Tibial nerve (tissue), 4 donors: ENCODE results near the gene G3BP2. TPM values are rescaled to one million over a fixed set of nuclear protein-coding genes. Genes with fewer than 3 reads are reported as not detected.
"Not testable (repeated sequence)": the region's sequence is repeated elsewhere in the genome, so short reads cannot be mapped to it uniquely, and the experiment has no call there.

ENCODE experiments used
- DNase-seq, 2 donors: peaks; one replicate each; pipeline ENCODE4 v3.0.0-alpha.2; 2019; ENCODE audit warnings: low spot score in 2 of 2
- H3K27ac ChIP-seq, 4 donors: fragments of 200-600 bp; sonication (generic) in 3 of 4; one replicate each; pipeline ENCODE4 v1.5.1; 2017 to 2019; ENCODE audit warnings: mild to moderate bottlenecking in 1 of 4
- H3K27me3 ChIP-seq, 2 donors: fragments of 200-600 bp; sonication (generic) in 1 of 2; one replicate each; pipeline versions ENCODE4 v1.5.1 to v1.6.0; 2017 to 2019
- H3K36me3 ChIP-seq, 3 donors: fragments of 200-600 bp; sonication (generic); one replicate each; pipeline ENCODE4 v1.5.1; 2018 to 2019
- H3K4me1 ChIP-seq, 4 donors: fragments of 200-600 bp; sonication (generic) in 3 of 4; one replicate each; pipeline ENCODE4 v1.5.1; 2017 to 2019
- H3K4me3 ChIP-seq, 4 donors: fragments of 200-600 bp; sonication (generic) in 3 of 4; one replicate each; pipeline ENCODE4 v1.5.1; 2017 to 2019; ENCODE audit warnings: mild to moderate bottlenecking in 1 of 4, moderate library complexity in 1 of 4
- H3K9me3 ChIP-seq, 4 donors: fragments of 200-600 bp; sonication (generic) in 3 of 4; one replicate each; pipeline ENCODE4 v1.5.1; 2017 to 2019
- CTCF ChIP-seq, 5 experiments: fragments of 200-600 bp in 3 of 5; fragments of 450-650 bp in 2 of 5; sonication (generic) in 3 of 5; IDR thresholded peaks; one replicate each; pipeline ENCODE4 v1.5.1; 2016 to 2019; ENCODE audit warnings: antibody characterized with exemption in 5 of 5, mild to moderate bottlenecking in 3 of 5, moderate library complexity in 2 of 5
- EP300 ChIP-seq, 2 donors: sonication (generic); formaldehyde crosslinking; IDR thresholded peaks; one replicate each; pipeline ENCODE4 v1.6.1; 2017; ENCODE audit warnings: antibody characterized with exemption in 2 of 2, mild to moderate bottlenecking in 1 of 2
- POLR2A ChIP-seq, 2 donors: fragments of 450-650 bp; IDR thresholded peaks; one replicate each; pipeline ENCODE4 v1.6.1; 2017; ENCODE audit warnings: antibody characterized with exemption in 2 of 2, mild to moderate bottlenecking in 2 of 2, moderate library complexity in 2 of 2
- WGBS, 2 donors: methylation state at CpG; one replicate each; pipeline ENCODE4 v1.1.5; 2018; 5-methylcytosine and 5-hydroxymethylcytosine counted together
- total RNA-seq, 4 donors: library from RNA; depleted of rRNA; stranded (reverse); fragments of >200 nt; gene quantifications; one replicate each; pipeline ENCODE4 v1.1.0, GENCODE V29; 2016

Gene G3BP2
- 10 to 100 TPM; 48.7 to 70.1 (median 56.6) TPM for total RNA-seq

- Histone ChIP-seq H3K4me3 (peak within 1 kb of the TSS; percentile 81 to 96 (median 91)), H3K27me3 (no peaks in the 10 kb centered on the region), H3K9me3 (no peaks in the 10 kb centered on the region), H3K27ac (peak within 1 kb of the TSS; percentile 86 to 97 (median 92)), H3K36me3 (no peaks in the 10 kb centered on the region), H3K4me1 (peaks cover 0 to 43% (median 20%) of the 10 kb centered on the region in 4 donors)
- peak; percentile 91 to 93 for DNase-seq
- 0% methylated on average over 49 to 69 of the region's 83 CpGs for WGBS, 2 donors
- peak; percentile 81 to 92 for TF ChIP-seq EP300 (IDR thresholded peaks at IDR 0.05)
- peak in 1 of 5 experiments; percentile 44 for TF ChIP-seq CTCF (IDR thresholded peaks at IDR 0.05)
- peak; percentile 83 to 94 for TF ChIP-seq POLR2A (IDR thresholded peaks at IDR 0.05)
Measured at GRCh38 chr4:75673027-75673958, at the start of gene G3BP2. G3BP2 (minus strand) TSS chr4:75673411; CDS start chr4:75662025, 11,386 bp downstream.

- H3K27ac ChIP-seq: no peak overlapping the region
- TF ChIP-seq CTCF (IDR thresholded peaks at IDR 0.05): no peak
- TF ChIP-seq POLR2A (IDR thresholded peaks at IDR 0.05): no peak
- TF ChIP-seq EP300 (IDR thresholded peaks at IDR 0.05): no peak
Measured at GRCh38 chr4:75722417-75722816, 49.2 kb upstream of the G3BP2 start.

GRCh38 chr4:75718529-75718928, 45.3 kb upstream of the G3BP2 start:
- H3K36me3 ChIP-seq: peaks cover 0 to 3% (median 0%) of the 10 kb centered on the region in 3 donors
- H3K4me1 ChIP-seq: peaks cover 0 to 36% (median 16%) of the 10 kb centered on the region in 4 donors
- no peak overlapping the region for H3K27ac ChIP-seq
- WGBS, 2 donors: 83 to 93% methylated on average over 2 of the region's 2 CpGs
- no peak for TF ChIP-seq CTCF (IDR thresholded peaks at IDR 0.05)
- H3K4me3 ChIP-seq: no peak overlapping the region
- no peaks in the 10 kb centered on the region for H3K27me3 ChIP-seq
- DNase-seq: no peak
- H3K9me3 ChIP-seq: no peaks in the 10 kb centered on the region

More at GRCh38 chr4:75722417-75722816, 49.2 kb upstream of the G3BP2 start:
- Histone ChIP-seq H3K36me3 (peaks cover 0 to 3% (median 0%) of the 10 kb centered on the region in 3 donors), H3K4me1 (peaks cover 0 to 36% (median 19%) of the 10 kb centered on the region in 4 donors), H3K4me3 (no peak overlapping the region), H3K27me3 (no peaks in the 10 kb centered on the region), H3K9me3 (no peaks in the 10 kb centered on the region)
- 40 to 44% methylated on average over 3 of the region's 3 CpGs for WGBS, 2 donors
- DNase-seq: no peak

GRCh38 chr4:75717408-75717807, 44.2 kb upstream of the G3BP2 start:
- Histone ChIP-seq H3K27me3 (no peaks in the 10 kb centered on the region), H3K4me1 (peaks cover 0 to 25% (median 11%) of the 10 kb centered on the region in 4 donors), H3K9me3 (no peaks in the 10 kb centered on the region), H3K4me3 (no peak overlapping the region), H3K36me3 (peaks cover 0 to 3% (median 0%) of the 10 kb centered on the region in 3 donors), H3K27ac (no peak overlapping the region)
- 100% methylated on average over 1 of the region's 1 CpG for WGBS, 2 donors
- DNase-seq: no peak
- TF ChIP-seq EP300 (IDR thresholded peaks at IDR 0.05) (no peak), CTCF (IDR thresholded peaks at IDR 0.05) (no peak), POLR2A (IDR thresholded peaks at IDR 0.05) (no peak)

- peak overlapping the region in 1 of 4 donors; percentile 15 for H3K27ac ChIP-seq
- H3K4me3 ChIP-seq, H3K27me3 ChIP-seq, H3K9me3 ChIP-seq, DNase-seq, H3K36me3 ChIP-seq: not testable (repeated sequence)
- peaks cover 0 to 23% (median 11%) of the 10 kb centered on the region in 4 donors for H3K4me1 ChIP-seq
- 88 to 96% methylated on average over 3 of the region's 3 CpGs for WGBS, 2 donors
Measured at GRCh38 chr4:75716054-75716453, 42.8 kb upstream of the G3BP2 start.
